ENCODE measurements around the gene CDKL4. TPM values are rescaled to one million over a fixed set of nuclear protein-coding genes. Genes with fewer than 3 reads are reported as not detected.
"Not testable (repeated sequence)": the region's sequence is repeated elsewhere in the genome, so short reads cannot be mapped to it uniquely, and the experiment has no call there.

The CDKL4 gene
- total RNA-seq, 1 donor from 2014 or later, result 0.20 TPM

- no peaks in the 10 kb centered on the region for H3K4me1 Mint-ChIP-seq (ENCODE audit: low read depth)
- H3K9me3 Mint-ChIP-seq (ENCODE audit: low read depth), result no peaks in the 10 kb centered on the region
- H3K27ac Mint-ChIP-seq (ENCODE audit: unreplicated experiment), result no peak overlapping the region
- DNase-seq (ENCODE audit: low spot score), result no peak
- no peak overlapping the region for H3K4me3 Mint-ChIP-seq (ENCODE audit: unreplicated experiment)
- H3K36me3 Mint-ChIP-seq (ENCODE audit: low read depth), result peaks cover 9% of the 10 kb centered on the region
- TF ChIP-seq, protein P1, sequence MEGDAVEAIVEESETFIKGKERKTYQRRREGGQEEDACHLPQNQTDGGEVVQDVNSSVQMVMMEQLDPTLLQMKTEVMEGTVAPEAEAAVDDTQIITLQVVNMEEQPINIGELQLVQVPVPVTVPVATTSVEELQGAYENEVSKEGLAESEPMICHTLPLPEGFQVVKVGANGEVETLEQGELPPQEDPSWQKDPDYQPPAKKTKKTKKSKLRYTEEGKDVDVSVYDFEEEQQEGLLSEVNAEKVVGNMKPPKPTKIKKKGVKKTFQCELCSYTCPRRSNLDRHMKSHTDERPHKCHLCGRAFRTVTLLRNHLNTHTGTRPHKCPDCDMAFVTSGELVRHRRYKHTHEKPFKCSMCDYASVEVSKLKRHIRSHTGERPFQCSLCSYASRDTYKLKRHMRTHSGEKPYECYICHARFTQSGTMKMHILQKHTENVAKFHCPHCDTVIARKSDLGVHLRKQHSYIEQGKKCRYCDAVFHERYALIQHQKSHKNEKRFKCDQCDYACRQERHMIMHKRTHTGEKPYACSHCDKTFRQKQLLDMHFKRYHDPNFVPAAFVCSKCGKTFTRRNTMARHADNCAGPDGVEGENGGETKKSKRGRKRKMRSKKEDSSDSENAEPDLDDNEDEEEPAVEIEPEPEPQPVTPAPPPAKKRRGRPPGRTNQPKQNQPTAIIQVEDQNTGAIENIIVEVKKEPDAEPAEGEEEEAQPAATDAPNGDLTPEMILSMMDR (IDR thresholded peaks at IDR 0.05), result no peak
- H3K27me3 Mint-ChIP-seq (ENCODE audit: low read depth), result no peaks in the 10 kb centered on the region
Observed at GRCh38 chr2:39246382-39246980, 2.7 kb upstream of the CDKL4 start.

GRCh38 chr2:39244963-39245625 lies 1.3 kb upstream of the CDKL4 start:
- not testable (repeated sequence) for DNase-seq (ENCODE audit: low spot score); H3K27ac Mint-ChIP-seq (ENCODE audit: unreplicated experiment); H3K27me3 Mint-ChIP-seq (ENCODE audit: low read depth); H3K4me3 Mint-ChIP-seq (ENCODE audit: unreplicated experiment); H3K9me3 Mint-ChIP-seq (ENCODE audit: low read depth); H3K36me3 Mint-ChIP-seq (ENCODE audit: low read depth); H3K4me1 Mint-ChIP-seq (ENCODE audit: low read depth)

GRCh38 chr2:39244241-39244862 lies 582 bp upstream of the CDKL4 start:
- not testable (repeated sequence) for DNase-seq (ENCODE audit: low spot score); H3K27me3 Mint-ChIP-seq (ENCODE audit: low read depth); H3K27ac Mint-ChIP-seq (ENCODE audit: unreplicated experiment); H3K4me3 Mint-ChIP-seq (ENCODE audit: unreplicated experiment); H3K36me3 Mint-ChIP-seq (ENCODE audit: low read depth); H3K4me1 Mint-ChIP-seq (ENCODE audit: low read depth); H3K9me3 Mint-ChIP-seq (ENCODE audit: low read depth)

DNA sequence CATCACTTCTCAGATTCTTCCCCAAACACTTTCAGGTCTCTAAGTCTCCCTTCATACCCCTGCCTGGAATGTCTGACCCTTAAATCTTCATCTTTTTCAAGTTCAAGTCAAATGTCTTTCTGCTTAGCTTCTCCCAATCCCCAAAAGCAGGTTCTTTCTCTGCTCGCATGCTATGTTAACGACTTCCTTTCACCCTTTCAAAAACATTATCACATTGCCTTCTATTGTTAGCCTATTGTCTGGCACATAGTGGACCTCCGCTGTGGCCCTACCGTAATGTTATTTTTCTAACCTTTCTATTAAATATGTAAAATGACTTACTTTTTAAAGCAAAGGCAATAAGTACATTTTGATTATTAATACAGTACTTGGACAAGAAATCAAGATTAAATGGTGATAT lies 2.2 kb downstream of the CDKL4 start:
- Mint-ChIP-seq H3K4me3 (ENCODE audit: unreplicated experiment) (no peak overlapping the region), H3K27ac (ENCODE audit: unreplicated experiment) (no peak overlapping the region), H3K9me3 (ENCODE audit: low read depth) (peaks cover 6% of the 10 kb centered on the region), H3K4me1 (ENCODE audit: low read depth) (no peaks in the 10 kb centered on the region), H3K36me3 (ENCODE audit: low read depth) (peaks cover 2% of the 10 kb centered on the region), H3K27me3 (ENCODE audit: low read depth) (no peaks in the 10 kb centered on the region)
- DNase-seq (ENCODE audit: low spot score), result no peak
- TF ChIP-seq, protein P1 (IDR thresholded peaks at IDR 0.05), result no peak

- H3K4me1 Mint-ChIP-seq (ENCODE audit: low read depth), result no peaks in the 10 kb centered on the region
- peaks cover 2% of the 10 kb centered on the region for H3K36me3 Mint-ChIP-seq (ENCODE audit: low read depth)
- H3K4me3 Mint-ChIP-seq (ENCODE audit: unreplicated experiment), result no peak overlapping the region
- H3K9me3 Mint-ChIP-seq (ENCODE audit: low read depth), result peaks cover 13% of the 10 kb centered on the region
- H3K27ac Mint-ChIP-seq (ENCODE audit: unreplicated experiment), result no peak overlapping the region
- TF ChIP-seq, protein P1 (IDR thresholded peaks at IDR 0.05), result no peak
- H3K27me3 Mint-ChIP-seq (ENCODE audit: low read depth), result no peaks in the 10 kb centered on the region
- DNase-seq (ENCODE audit: low spot score), result no peak
Observed at GRCh38 chr2:39240758-39241157, 3.0 kb downstream of the CDKL4 start.

DNA sequence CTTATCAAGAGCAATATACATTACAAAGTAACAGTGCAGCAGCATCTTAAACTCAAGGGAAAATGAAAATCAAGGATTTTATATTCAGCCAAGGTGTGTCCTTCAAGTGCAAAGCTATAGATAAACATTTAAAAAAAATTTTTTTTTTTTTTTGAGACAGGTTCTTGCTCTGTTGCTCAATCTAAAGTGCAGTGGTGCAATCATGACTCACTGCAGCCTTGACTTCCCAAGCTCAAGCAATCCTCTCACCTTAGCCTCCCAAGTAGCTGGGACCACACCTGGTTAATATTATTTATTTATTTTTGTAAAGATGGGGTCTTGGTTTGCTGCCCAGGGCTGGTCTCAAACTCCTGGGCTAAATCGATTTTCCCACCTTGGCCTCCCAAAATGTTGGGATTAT lies 9.0 kb downstream of the CDKL4 start:
- TF ChIP-seq, protein P1 (IDR thresholded peaks at IDR 0.05), result no peak
- peaks cover 2% of the 10 kb centered on the region for H3K36me3 Mint-ChIP-seq (ENCODE audit: low read depth)
- no peak for DNase-seq (ENCODE audit: low spot score)
- H3K4me3 Mint-ChIP-seq (ENCODE audit: unreplicated experiment), result no peak overlapping the region
- H3K9me3 Mint-ChIP-seq (ENCODE audit: low read depth), result peaks cover 15% of the 10 kb centered on the region
- no peak overlapping the region for H3K27ac Mint-ChIP-seq (ENCODE audit: unreplicated experiment)
- H3K4me1 Mint-ChIP-seq (ENCODE audit: low read depth), result peaks cover 5% of the 10 kb centered on the region
- H3K27me3 Mint-ChIP-seq (ENCODE audit: low read depth), result no peaks in the 10 kb centered on the region
